Stomach (tissue), 9 donors: ENCODE data around the gene AP1M1. TPM values are rescaled to one million over a fixed set of nuclear protein-coding genes. Genes with fewer than 3 reads are reported as not detected.

Experiments
- DNase-seq, 2 donors: peaks; one replicate each; pipeline versions ENCODE4 v3.0.0 to v3.0.0-alpha.2; 2013 to 2019
- H3K27ac ChIP-seq, 5 donors: fragments of 200-600 bp in 4 of 5; sonication (generic) in 4 of 5; one replicate each; pipeline ENCODE4 v1.5.1; 2013 to 2019; ENCODE audit warnings: mild to moderate bottlenecking in 1 of 5, moderate library complexity in 1 of 5
- H3K27me3 ChIP-seq, 3 donors: fragments of 200-600 bp; sonication (generic); one replicate each; pipeline ENCODE4 v1.5.1; 2017 to 2019; ENCODE audit warnings: mixed run types in 1 of 3
- H3K36me3 ChIP-seq, 4 donors: fragments of 200-600 bp; sonication (generic); 1 replicate in 3 of 4; 2 replicates in 1 of 4; pipeline ENCODE4 v1.5.1; 2016 to 2019
- H3K4me1 ChIP-seq, 4 donors: fragments of 200-600 bp; sonication (generic); one replicate each; pipeline ENCODE4 v1.5.1; 2016 to 2019
- H3K4me3 ChIP-seq, 4 donors: fragments of 200-600 bp; sonication (generic) in 3 of 4; one replicate each; pipeline ENCODE4 v1.5.1; 2016 to 2019; ENCODE audit warnings: mild to moderate bottlenecking in 1 of 4
- H3K9me3 ChIP-seq, 4 donors: fragments of 200-600 bp; sonication (generic); one replicate each; pipeline ENCODE4 v1.5.1; 2016 to 2019
- EP300 ChIP-seq: sonication (generic); formaldehyde crosslinking; IDR thresholded peaks from one replicate; pipeline ENCODE4 v1.6.1; 2017; ENCODE audit warnings: antibody characterized with exemption
- POLR2A ChIP-seq, 4 donors: fragments of 450-650 bp; IDR thresholded peaks; one replicate each; pipeline ENCODE4 v1.6.1; 2016; ENCODE audit warnings: antibody characterized with exemption in 4 of 4, control low read depth in 2 of 4, mild to moderate bottlenecking in 1 of 4, moderate library complexity in 1 of 4
- POLR2AphosphoS5 ChIP-seq, 3 donors: sonication (generic); formaldehyde crosslinking; IDR thresholded peaks; one replicate each; pipeline ENCODE4 v1.6.1; 2016; ENCODE audit warnings: antibody characterized with exemption in 3 of 3
- WGBS, 5 donors: extraction: QIAGEN DNeasy Blood & Tissue Kit in 3 of 5; methylation state at CpG; one replicate each; pipeline versions ENCODE4 v1.1.5 to v1.1.7; 2013 to 2018; 5-methylcytosine and 5-hydroxymethylcytosine counted together
- intact Hi-C: fragments of 100-400 bp; cut with DNase I; formaldehyde crosslinking; loops from one replicate; pipeline ENCODE4 v1.15.1; 2023; ENCODE audit warnings: low total_unique reads
- polyA plus RNA-seq, 3 donors: library from polyadenylated mRNA; stranded (reverse); fragments of 200-250 nt; gene quantifications; one replicate each; pipeline ENCODE4 v1.2.3, GENCODE V29; 2013
- total RNA-seq, 5 donors: library from RNA; depleted of rRNA; stranded (reverse); fragments of >200 nt; gene quantifications; one replicate each; pipeline versions ENCODE4 v1.1.0 to v1.2.3, GENCODE V29; 2014 to 2016
- TF ChIP-seq, protein P1 (sequence below), 7 experiments: fragments of 450-650 bp in 4 of 7; fragments of 200-600 bp in 3 of 7; sonication (generic) in 3 of 7; IDR thresholded peaks; one replicate each; pipeline ENCODE4 v1.5.1; 2016 to 2019; ENCODE audit warnings: antibody characterized with exemption in 7 of 7, control low read depth in 2 of 7, mild to moderate bottlenecking in 1 of 7
- donor health status: healthy with polysubstance abuse.
- donor health status: Bipolar disorder and iron deficiency.
- donor health status: healthy.

The AP1M1 gene
- total and polyA plus RNA-seq, 8 donors: 2.0 to 92.4 (median 28.7) TPM

GRCh38 chr19:16260812-16261161, 63.1 kb downstream of the AP1M1 start:
- no peak for DNase-seq
- H3K36me3 ChIP-seq: no peaks in the 10 kb centered on the region
- no peaks in the 10 kb centered on the region for H3K9me3 ChIP-seq
- intact Hi-C loops: no loop called here
- WGBS, 5 donors: 88 to 99% (median 97%) methylated on average over 4 of the region's 4 CpGs
- H3K4me3 ChIP-seq: no peak overlapping the region
- H3K27ac ChIP-seq: peak overlapping the region; percentile 66 to 83 (median 81)
- peaks cover 24 to 49% (median 41%) of the 10 kb centered on the region in 4 donors for H3K4me1 ChIP-seq
- TF ChIP-seq, protein P1, sequence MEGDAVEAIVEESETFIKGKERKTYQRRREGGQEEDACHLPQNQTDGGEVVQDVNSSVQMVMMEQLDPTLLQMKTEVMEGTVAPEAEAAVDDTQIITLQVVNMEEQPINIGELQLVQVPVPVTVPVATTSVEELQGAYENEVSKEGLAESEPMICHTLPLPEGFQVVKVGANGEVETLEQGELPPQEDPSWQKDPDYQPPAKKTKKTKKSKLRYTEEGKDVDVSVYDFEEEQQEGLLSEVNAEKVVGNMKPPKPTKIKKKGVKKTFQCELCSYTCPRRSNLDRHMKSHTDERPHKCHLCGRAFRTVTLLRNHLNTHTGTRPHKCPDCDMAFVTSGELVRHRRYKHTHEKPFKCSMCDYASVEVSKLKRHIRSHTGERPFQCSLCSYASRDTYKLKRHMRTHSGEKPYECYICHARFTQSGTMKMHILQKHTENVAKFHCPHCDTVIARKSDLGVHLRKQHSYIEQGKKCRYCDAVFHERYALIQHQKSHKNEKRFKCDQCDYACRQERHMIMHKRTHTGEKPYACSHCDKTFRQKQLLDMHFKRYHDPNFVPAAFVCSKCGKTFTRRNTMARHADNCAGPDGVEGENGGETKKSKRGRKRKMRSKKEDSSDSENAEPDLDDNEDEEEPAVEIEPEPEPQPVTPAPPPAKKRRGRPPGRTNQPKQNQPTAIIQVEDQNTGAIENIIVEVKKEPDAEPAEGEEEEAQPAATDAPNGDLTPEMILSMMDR (IDR thresholded peaks at IDR 0.05): no peak
- TF ChIP-seq POLR2A (IDR thresholded peaks at IDR 0.05): no peak
- no peak for TF ChIP-seq EP300
- no peak for TF ChIP-seq POLR2AphosphoS5 (IDR thresholded peaks at IDR 0.05)
- H3K27me3 ChIP-seq: no peaks in the 10 kb centered on the region

GRCh38 chr19:16261584-16262368, 64.1 kb downstream of the AP1M1 start:
- intact Hi-C loops: no loop called here
- WGBS, 5 donors: 47 to 59% (median 54%) methylated on average over 18 of the region's 18 CpGs

GRCh38 chr19:16262618-16263017, 64.9 kb downstream of the AP1M1 start:
- 23 to 49% (median 29%) methylated on average over 8 of the region's 8 CpGs for WGBS, 5 donors
- H3K27me3 ChIP-seq: no peaks in the 10 kb centered on the region
- H3K4me3 ChIP-seq: no peak overlapping the region
- peak; percentile 94 to 95 for DNase-seq
- H3K27ac ChIP-seq: peak overlapping the region; percentile 71 to 83 (median 81)
- TF ChIP-seq POLR2A (IDR thresholded peaks at IDR 0.05): no peak
- TF ChIP-seq POLR2AphosphoS5 (IDR thresholded peaks at IDR 0.05): peak in 2 of 3 donors; percentile 76 to 79
- TF ChIP-seq, protein P1 (IDR thresholded peaks at IDR 0.05): no peak
- no peak for TF ChIP-seq EP300
- no peaks in the 10 kb centered on the region for H3K9me3 ChIP-seq
- H3K4me1 ChIP-seq: peaks cover 24 to 54% (median 41%) of the 10 kb centered on the region in 4 donors
- H3K36me3 ChIP-seq: no peaks in the 10 kb centered on the region
- intact Hi-C loops: no loop called here

More at GRCh38 chr19:16261584-16262368, 64.1 kb downstream of the AP1M1 start:
- peak overlapping the region; percentile 64 to 83 (median 81) for H3K27ac ChIP-seq
- no peaks in the 10 kb centered on the region for H3K9me3 ChIP-seq
- peaks cover 24 to 52% (median 41%) of the 10 kb centered on the region in 4 donors for H3K4me1 ChIP-seq
- DNase-seq: peak in 1 of 2 donors; percentile 53
- H3K27me3 ChIP-seq: no peaks in the 10 kb centered on the region
- TF ChIP-seq POLR2AphosphoS5 (IDR thresholded peaks at IDR 0.05) (no peak), EP300 (no peak), POLR2A (IDR thresholded peaks at IDR 0.05) (no peak)
- TF ChIP-seq, protein P1 (IDR thresholded peaks at IDR 0.05): no peak
- no peaks in the 10 kb centered on the region for H3K36me3 ChIP-seq
- H3K4me3 ChIP-seq: no peak overlapping the region

GRCh38 chr19:16263141-16263761, 65.5 kb downstream of the AP1M1 start:
- TF ChIP-seq, protein P1 (IDR thresholded peaks at IDR 0.05): no peak
- TF ChIP-seq EP300 (no peak), POLR2AphosphoS5 (IDR thresholded peaks at IDR 0.05) (no peak), POLR2A (IDR thresholded peaks at IDR 0.05) (no peak)
- H3K4me1 ChIP-seq: peaks cover 24 to 47% (median 39%) of the 10 kb centered on the region in 4 donors
- DNase-seq: no peak
- H3K27me3 ChIP-seq: no peaks in the 10 kb centered on the region
- no peaks in the 10 kb centered on the region for H3K9me3 ChIP-seq
- peak overlapping the region; percentile 71 to 83 (median 81) for H3K27ac ChIP-seq
- H3K4me3 ChIP-seq: no peak overlapping the region
- intact Hi-C loops: no loop called here
- WGBS, 5 donors: 29 to 61% (median 41%) methylated on average over 14 of the region's 14 CpGs
- no peaks in the 10 kb centered on the region for H3K36me3 ChIP-seq
